ENCODE measurements around the gene MRGPRD.

DNA sequence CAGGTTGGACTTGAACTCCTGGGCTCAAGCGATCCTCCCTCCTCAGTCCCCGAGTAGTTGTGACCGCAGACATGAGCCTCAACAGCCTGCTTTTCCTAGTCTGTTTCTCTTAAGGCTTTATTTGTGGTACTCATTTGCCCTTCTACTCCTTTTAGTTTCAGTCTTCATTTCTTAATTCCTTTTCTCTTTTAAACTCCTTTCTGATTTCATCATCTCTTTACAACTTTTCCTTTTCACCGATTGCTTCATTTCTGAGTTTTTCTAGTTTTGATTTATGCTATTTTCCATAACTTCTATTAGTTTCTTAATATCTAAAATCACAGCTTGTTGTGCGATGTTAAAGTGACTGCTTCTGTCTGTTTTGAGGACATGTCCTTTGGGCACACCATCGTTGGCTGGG lies 49.5 kb upstream of the MRGPRD start:
- TF ChIP-seq, protein P1, sequence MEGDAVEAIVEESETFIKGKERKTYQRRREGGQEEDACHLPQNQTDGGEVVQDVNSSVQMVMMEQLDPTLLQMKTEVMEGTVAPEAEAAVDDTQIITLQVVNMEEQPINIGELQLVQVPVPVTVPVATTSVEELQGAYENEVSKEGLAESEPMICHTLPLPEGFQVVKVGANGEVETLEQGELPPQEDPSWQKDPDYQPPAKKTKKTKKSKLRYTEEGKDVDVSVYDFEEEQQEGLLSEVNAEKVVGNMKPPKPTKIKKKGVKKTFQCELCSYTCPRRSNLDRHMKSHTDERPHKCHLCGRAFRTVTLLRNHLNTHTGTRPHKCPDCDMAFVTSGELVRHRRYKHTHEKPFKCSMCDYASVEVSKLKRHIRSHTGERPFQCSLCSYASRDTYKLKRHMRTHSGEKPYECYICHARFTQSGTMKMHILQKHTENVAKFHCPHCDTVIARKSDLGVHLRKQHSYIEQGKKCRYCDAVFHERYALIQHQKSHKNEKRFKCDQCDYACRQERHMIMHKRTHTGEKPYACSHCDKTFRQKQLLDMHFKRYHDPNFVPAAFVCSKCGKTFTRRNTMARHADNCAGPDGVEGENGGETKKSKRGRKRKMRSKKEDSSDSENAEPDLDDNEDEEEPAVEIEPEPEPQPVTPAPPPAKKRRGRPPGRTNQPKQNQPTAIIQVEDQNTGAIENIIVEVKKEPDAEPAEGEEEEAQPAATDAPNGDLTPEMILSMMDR (conservative IDR thresholded peaks at IDR 0.05), result no peak
- TF ChIP-seq EZH2 (IDR thresholded peaks at IDR 0.05; ENCODE audit: low read depth), result no peak

Measured in PC-9 (cell line).